ENCODE measurements around the gene SLC27A5.

SLC27A5 gene

GRCh38 chr19:58519355-58520256 is 7.8 kb upstream of the SLC27A5 start, which contains the start of gene ZBTB45:
TSS of gene ZBTB45 (minus strand) at chr19:58519810. CDS start at chr19:58517673, 2,137 bp downstream.
- TF ChIP-seq Cebpa-rat (IDR thresholded peaks at IDR 0.05), result no peak
- peaks cover 17 to 30% (median 23%) of the 10 kb centered on the region in 11 experiments for H3K36me3 ChIP-seq
- H3K27me3 ChIP-seq, result no peaks in the 10 kb centered on the region
- H3K4me1 ChIP-seq, result peaks cover 38 to 58% (median 44%) of the 10 kb centered on the region in 10 experiments
- peak within 1 kb of the TSS; percentile 92 to 100 (median 98) for H3K4me2 ChIP-seq
- peaks cover 8 to 37% (median 24%) of the 10 kb centered on the region in 11 experiments; a peak in 14 of 22 replicates for H4K20me1 ChIP-seq
- H3K9me3 ChIP-seq (replicated peaks in 1 of 11), result no peaks in the 10 kb centered on the region
- peak within 1 kb of the TSS; percentile 91 to 99 (median 95) for H3K9ac ChIP-seq
- peak within 1 kb of the TSS; percentile 69 to 91 (median 81) for H3K4me3 ChIP-seq
- H3K27ac ChIP-seq, result peak within 1 kb of the TSS; percentile 90 to 99 (median 94)

GRCh38 chr19:58519087-58519354 is 7.2 kb upstream of the SLC27A5 start:
- H3K9me3 ChIP-seq (replicated peaks in 1 of 11), result no peaks in the 10 kb centered on the region
- peaks cover 43 to 62% (median 47%) of the 10 kb centered on the region in 10 experiments for H3K4me1 ChIP-seq
- H3K4me3 ChIP-seq, result peak overlapping the region; percentile 69 to 91 (median 81)
- H4K20me1 ChIP-seq, result peaks cover 8 to 37% (median 24%) of the 10 kb centered on the region in 11 experiments; a peak in 14 of 22 replicates
- peak overlapping the region; percentile 92 to 100 (median 98) for H3K4me2 ChIP-seq
- no peak for TF ChIP-seq Cebpa-rat (IDR thresholded peaks at IDR 0.05)
- H3K27me3 ChIP-seq, result no peaks in the 10 kb centered on the region
- H3K27ac ChIP-seq, result peak overlapping the region; percentile 90 to 99 (median 94)
- peak overlapping the region; percentile 91 to 99 (median 95) for H3K9ac ChIP-seq
- peaks cover 17 to 30% (median 23%) of the 10 kb centered on the region in 11 experiments for H3K36me3 ChIP-seq

DNA sequence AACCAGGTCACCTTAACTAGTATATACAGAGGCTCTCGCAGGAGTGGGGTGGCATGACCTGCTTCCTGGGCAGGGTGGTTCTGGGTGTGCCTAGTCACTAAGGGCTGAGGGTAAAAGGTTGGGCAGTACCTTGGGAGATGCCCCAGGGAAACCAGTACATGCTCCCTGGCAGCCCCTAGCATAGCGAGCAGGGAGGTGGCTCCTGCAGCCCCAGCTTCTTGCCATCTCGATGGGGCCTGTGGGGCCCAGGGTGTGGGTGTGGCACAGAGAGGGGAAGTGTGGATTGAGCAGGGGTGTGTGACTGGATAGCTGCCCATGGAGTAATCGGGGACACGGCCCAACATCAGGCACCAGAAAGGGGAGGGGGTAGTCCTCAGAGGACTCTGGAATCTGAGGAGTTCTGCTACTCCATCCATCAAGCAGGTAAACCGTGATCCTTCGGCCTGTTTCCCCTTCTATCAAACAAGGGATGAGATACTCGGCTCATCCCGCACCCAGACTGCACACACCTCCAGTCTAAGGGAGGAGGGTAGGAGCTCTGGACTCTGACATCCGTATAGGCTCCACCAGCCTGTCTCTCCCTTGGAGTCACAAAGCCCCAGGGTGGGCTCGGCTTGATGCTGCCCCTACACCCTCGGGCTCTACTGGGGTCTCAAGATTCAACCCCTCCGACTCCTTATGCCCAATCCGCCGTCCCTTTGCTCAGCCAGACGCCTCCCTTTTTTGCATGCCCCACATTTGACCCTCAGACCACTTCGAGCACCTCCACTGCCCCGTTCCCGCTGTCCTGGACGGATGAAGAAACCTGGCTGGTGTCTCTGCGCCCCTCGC is 6.7 kb upstream of the SLC27A5 start:
- no peak for TF ChIP-seq Cebpa-rat (IDR thresholded peaks at IDR 0.05)
- H3K9me3 ChIP-seq (replicated peaks in 1 of 11), result no peaks in the 10 kb centered on the region
- H3K4me3 ChIP-seq, result peak overlapping the region; percentile 69 to 91 (median 81)
- no peaks in the 10 kb centered on the region for H3K27me3 ChIP-seq
- H3K4me2 ChIP-seq, result peak overlapping the region; percentile 92 to 100 (median 98)
- H3K9ac ChIP-seq, result peak overlapping the region; percentile 91 to 99 (median 95)
- H3K36me3 ChIP-seq, result peaks cover 17 to 30% (median 23%) of the 10 kb centered on the region in 11 experiments
- peak overlapping the region; percentile 90 to 99 (median 94) for H3K27ac ChIP-seq
- H4K20me1 ChIP-seq, result peaks cover 8 to 37% (median 24%) of the 10 kb centered on the region in 11 experiments; a peak in 14 of 22 replicates
- H3K4me1 ChIP-seq, result peaks cover 46 to 65% (median 51%) of the 10 kb centered on the region in 10 experiments

DNA sequence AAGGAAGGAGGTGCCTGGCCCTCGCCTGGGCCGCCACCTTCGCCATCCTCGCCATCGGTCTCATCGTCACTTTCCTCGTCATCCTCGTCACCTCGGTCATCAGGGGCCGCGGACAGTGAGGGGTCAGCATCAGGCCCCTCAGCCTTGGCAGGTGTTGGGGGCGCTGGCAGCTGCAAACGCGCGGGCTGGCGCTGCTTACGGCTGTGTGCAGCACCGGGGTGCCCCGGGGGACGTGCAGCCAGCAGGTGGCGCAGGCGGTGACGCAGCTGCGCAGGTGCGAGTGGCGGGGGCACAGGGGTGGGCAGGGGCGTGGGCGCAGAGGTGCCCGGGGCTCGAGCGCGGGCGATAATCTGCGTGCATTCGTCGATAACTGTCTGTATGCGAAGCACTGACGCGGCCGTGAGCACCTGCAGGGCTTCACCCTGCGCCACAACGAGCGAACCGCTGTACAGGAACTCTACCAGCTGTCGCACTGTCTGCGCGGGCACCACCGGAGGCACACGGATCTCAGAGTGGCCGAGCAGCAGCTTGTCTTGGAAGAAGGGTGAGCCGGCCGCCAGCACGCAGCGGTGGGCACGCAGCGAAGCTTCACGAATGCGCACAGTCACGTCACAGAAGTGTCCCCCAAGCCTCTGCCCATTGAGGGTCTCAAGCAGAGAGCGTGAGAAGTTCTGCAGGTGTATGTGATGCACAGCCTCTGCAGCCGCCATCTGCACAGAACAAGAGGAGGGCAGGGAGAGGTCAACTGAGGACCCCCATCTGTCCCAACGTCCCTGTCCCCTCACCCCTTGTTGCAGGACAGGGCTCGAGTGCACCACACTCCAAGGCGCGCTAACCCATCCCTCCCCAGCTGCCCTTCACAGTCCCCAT is 5.4 kb upstream of the SLC27A5 start:
- H3K4me3 ChIP-seq, result 0 out of 20 replicates have a peak overlapping the region, but pooled peaks of 1 of the 10 experiments have one; percentile 81
- peaks cover 17 to 33% (median 23%) of the 10 kb centered on the region in 11 experiments for H3K36me3 ChIP-seq
- no peaks in the 10 kb centered on the region for H3K9me3 ChIP-seq (replicated peaks in 1 of 11)
- no peak for TF ChIP-seq Cebpa-rat (IDR thresholded peaks at IDR 0.05)
- H3K27ac ChIP-seq, result no peak overlapping the region
- peaks cover 50 to 67% (median 56%) of the 10 kb centered on the region in 10 experiments for H3K4me1 ChIP-seq
- no peaks in the 10 kb centered on the region for H3K27me3 ChIP-seq
- peak overlapping the region; percentile 42 to 99 (median 96); a peak in 15 of 22 replicates for H3K4me2 ChIP-seq
- peaks cover 8 to 48% (median 24%) of the 10 kb centered on the region in 11 experiments; a peak in 14 of 22 replicates for H4K20me1 ChIP-seq
- peak overlapping the region in 6 of 11 experiments; percentile 22 to 95 (median 42); a peak in 6 of 22 replicates for H3K9ac ChIP-seq

DNA sequence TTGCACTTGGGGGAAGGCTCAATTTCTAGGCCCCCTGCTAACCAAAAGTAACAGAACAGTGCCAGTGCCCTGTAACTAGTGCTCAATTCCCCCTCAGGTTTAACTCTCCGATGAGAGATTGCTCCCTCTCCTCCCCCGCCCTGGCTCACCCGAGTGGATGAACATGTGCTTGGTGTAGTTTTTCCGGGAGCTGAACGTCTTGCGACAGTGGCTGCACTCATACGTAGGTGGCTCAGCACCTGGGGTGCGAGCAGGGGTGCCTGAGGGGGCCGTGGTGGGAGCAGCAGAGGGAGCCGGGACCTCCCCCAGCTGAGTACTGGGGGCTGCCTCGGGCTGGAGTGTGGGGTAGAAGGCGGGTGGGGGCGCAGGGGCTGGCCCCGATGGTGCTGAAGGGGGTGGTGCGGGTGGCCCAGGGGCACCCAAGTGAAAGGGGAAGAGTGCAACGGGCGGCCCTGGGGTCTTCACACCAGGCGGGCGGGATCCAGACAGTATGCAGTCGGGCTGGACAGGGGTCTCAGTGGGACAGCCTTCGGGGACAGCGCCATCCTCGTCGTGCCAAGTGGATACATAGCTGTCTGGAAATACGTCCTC is 4.5 kb upstream of the SLC27A5 start:
- Histone ChIP-seq H3K9me3 (replicated peaks in 1 of 11) (no peaks in the 10 kb centered on the region), H3K27ac (peak overlapping the region in 3 of 11 experiments; percentile 14 to 74 (median 56); a peak in 2 of 22 replicates), H3K27me3 (no peaks in the 10 kb centered on the region), H3K4me2 (peak overlapping the region; percentile 84 to 95 (median 89); a peak in 19 of 22 replicates), H4K20me1 (peaks cover 8 to 48% (median 24%) of the 10 kb centered on the region in 11 experiments; a peak in 15 of 22 replicates), H3K4me1 (peaks cover 50 to 64% (median 55%) of the 10 kb centered on the region in 10 experiments), H3K9ac (peak overlapping the region; percentile 15 to 82 (median 62); a peak in 18 of 22 replicates), H3K36me3 (peaks cover 17 to 33% (median 23%) of the 10 kb centered on the region in 11 experiments), H3K4me3 (no peak overlapping the region)
- no peak for TF ChIP-seq Cebpa-rat (IDR thresholded peaks at IDR 0.05)

DNA sequence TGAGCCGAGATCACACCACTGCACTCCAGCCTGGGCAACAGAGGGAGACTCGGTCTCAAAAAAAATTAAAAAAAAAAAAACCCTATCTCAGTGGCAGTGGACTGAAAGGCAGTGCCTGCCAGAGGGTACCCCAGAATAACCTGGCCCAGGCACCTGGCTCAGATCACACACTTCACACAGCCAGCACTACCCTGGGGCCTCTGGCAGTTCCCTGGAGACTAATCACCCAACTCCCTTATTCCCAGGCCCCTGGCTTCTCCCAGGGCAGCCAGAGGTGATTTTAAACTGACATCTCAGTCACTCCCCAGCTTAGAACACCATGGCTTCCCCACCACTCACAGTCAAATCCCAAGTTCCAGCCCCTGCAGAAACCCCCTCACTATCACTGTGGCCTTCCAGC is 3.5 kb upstream of the SLC27A5 start:
- H3K9me3 ChIP-seq (replicated peaks in 1 of 11), result no peaks in the 10 kb centered on the region
- no peak for TF ChIP-seq Cebpa-rat (IDR thresholded peaks at IDR 0.05)
- H3K36me3 ChIP-seq, result peaks cover 17 to 33% (median 24%) of the 10 kb centered on the region in 11 experiments
- peaks cover 8 to 48% (median 24%) of the 10 kb centered on the region in 11 experiments; a peak in 15 of 22 replicates for H4K20me1 ChIP-seq
- 0 out of 20 replicates have a peak overlapping the region, but pooled peaks of 2 of the 10 experiments have one; percentile 16 to 56 for H3K4me3 ChIP-seq
- H3K9ac ChIP-seq, result peak overlapping the region; percentile 15 to 82 (median 62); a peak in 20 of 22 replicates
- H3K4me2 ChIP-seq, result peak overlapping the region; percentile 84 to 95 (median 89)
- H3K4me1 ChIP-seq, result peaks cover 48 to 63% (median 55%) of the 10 kb centered on the region in 10 experiments
- peak overlapping the region in 4 of 11 experiments; percentile 32 to 74 (median 48); a peak in 8 of 22 replicates for H3K27ac ChIP-seq
- no peaks in the 10 kb centered on the region for H3K27me3 ChIP-seq

DNA sequence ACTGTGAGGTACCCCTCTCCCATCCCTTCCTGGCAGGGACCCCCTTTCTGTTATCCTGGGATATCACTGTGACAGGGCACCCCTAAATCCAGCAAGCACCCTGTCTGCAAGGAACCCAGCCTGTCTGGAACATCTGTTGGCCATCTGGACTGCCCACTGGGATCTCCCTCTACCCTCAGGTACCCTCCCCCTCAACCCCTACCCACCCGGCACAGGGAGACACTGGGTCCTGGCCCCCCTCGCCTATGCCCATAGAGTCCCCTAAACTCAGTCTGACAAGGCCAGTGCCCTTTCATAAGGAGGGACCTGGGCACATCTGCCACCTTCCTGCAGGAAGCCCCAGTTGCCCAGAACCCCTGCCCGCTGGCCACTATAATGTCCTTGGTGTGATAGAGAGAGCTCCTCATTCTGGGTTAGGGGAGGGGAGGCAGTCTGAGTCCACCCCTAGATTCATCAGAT is 2.8 kb upstream of the SLC27A5 start:
- Histone ChIP-seq H3K36me3 (peaks cover 17 to 33% (median 24%) of the 10 kb centered on the region in 11 experiments), H3K4me2 (peak overlapping the region; percentile 84 to 95 (median 89)), H3K9me3 (replicated peaks in 1 of 11) (no peaks in the 10 kb centered on the region), H3K4me3 (peak overlapping the region; percentile 36 to 67 (median 56)), H4K20me1 (peaks cover 8 to 48% (median 24%) of the 10 kb centered on the region in 11 experiments; a peak in 15 of 22 replicates), H3K4me1 (peaks cover 48 to 67% (median 59%) of the 10 kb centered on the region in 10 experiments), H3K27ac (peak overlapping the region in 10 of 11 experiments; percentile 34 to 76 (median 70); a peak in 18 of 22 replicates), H3K9ac (peak overlapping the region; percentile 61 to 82 (median 74); a peak in 21 of 22 replicates), H3K27me3 (no peaks in the 10 kb centered on the region)
- TF ChIP-seq Cebpa-rat (IDR thresholded peaks at IDR 0.05), result no peak
